Caco-2 (cell line): ENCODE results near the gene FUT8. TPM values are rescaled to one million over a fixed set of nuclear protein-coding genes. Genes with fewer than 3 reads are reported as not detected.

ENCODE experiments used
- BruUV-seq: library from RNA; stranded (reverse); fragments of 400-500 nt; replicated peaks from 2 replicates; lab custom pipeline; 2021; lab: Mats Ljungman, UMichigan
- CTCF ChIA-PET: fragments of 300-600 bp; sonication (Branson Sonifier 250); formaldehyde crosslinking; loops from one replicate; lab custom pipeline; 2022; ENCODE audit warnings: antibody characterized with exemption; lab: Charles Lee
- POLR2A ChIA-PET: fragments of 300-600 bp; sonication (Branson Sonifier 250); formaldehyde crosslinking; loops from one replicate; lab custom pipeline; 2022; ENCODE audit warnings: antibody characterized with exemption; lab: Charles Lee
- DNase-seq, 2 experiments: peaks; one replicate each; pipeline versions ENCODE4 v3.0.0 to v3.0.0-alpha.2; 2020 to 2022
- H3K27me3 ChIP-seq: replicated peaks from 2 replicates; pipeline ENCODE4 v1.6.0; 2011; ENCODE audit warnings: low read length; ENCODE audit not compliant: control insufficient read depth, insufficient read depth
- H3K36me3 ChIP-seq: 2 replicates; pipeline ENCODE4 v1.5.1; 2011; ENCODE audit warnings: low read length; ENCODE audit not compliant: control insufficient read depth, insufficient read depth
- H3K4me1 ChIP-seq: fragments of 250-450 bp; sonication (Bioruptor Pico); 2 replicates; pipeline ENCODE4 v1.5.1; 2020; ENCODE audit warnings: mild to moderate bottlenecking
- H3K4me3 ChIP-seq: 2 replicates; pipeline ENCODE4 v1.5.1; 2011; ENCODE audit warnings: low read depth, mild to moderate bottlenecking, control low read depth, low read length
- H3K9me3 ChIP-seq: fragments of 250-450 bp; sonication (Bioruptor Pico); 2 replicates; pipeline ENCODE4 v1.5.1; 2020; ENCODE audit warnings: mild to moderate bottlenecking, moderate library complexity
- H3K27ac Mint-ChIP-seq: one replicate; pipeline ENCODE4 v1.8.0; 2022; ENCODE audit warnings: mixed read lengths; ENCODE audit not compliant: unreplicated experiment
- H3K27me3 Mint-ChIP-seq: one replicate; pipeline ENCODE4 v1.8.0; 2022; ENCODE audit warnings: mixed read lengths; ENCODE audit not compliant: insufficient read depth, unreplicated experiment
- H3K36me3 Mint-ChIP-seq: one replicate; pipeline ENCODE4 v1.8.0; 2022; ENCODE audit warnings: mild to moderate bottlenecking, mixed read lengths; ENCODE audit not compliant: insufficient read depth, unreplicated experiment
- H3K4me1 Mint-ChIP-seq: one replicate; pipeline ENCODE4 v1.8.0; 2022; ENCODE audit warnings: low read depth, mixed read lengths; ENCODE audit not compliant: unreplicated experiment
- H3K4me3 Mint-ChIP-seq: one replicate; pipeline ENCODE4 v1.8.0; 2022; ENCODE audit warnings: mild to moderate bottlenecking, moderate library complexity, mixed read lengths; ENCODE audit not compliant: unreplicated experiment
- H3K9me3 Mint-ChIP-seq: one replicate; pipeline ENCODE4 v1.8.0; 2022; ENCODE audit warnings: mixed read lengths; ENCODE audit not compliant: unreplicated experiment
- intact Hi-C: fragments of 100-400 bp; cut with micrococcal nuclease; formaldehyde crosslinking; loops from one replicate; pipeline ENCODE4 v1.10.0; 2022; ENCODE audit not compliant: unreplicated experiment
- total RNA-seq: library from RNA; stranded (reverse); gene quantifications from 2 replicates; pipeline ENCODE4 v1.2.3, GENCODE V29; 2022
- TF ChIP-seq, protein P1 (sequence below), 2 experiments: fragments of 200-600 bp in 1 of 2; IDR thresholded peaks; 1 replicate in 1 of 2; 2 replicates in 1 of 2; pipeline versions ENCODE4 v1.5.1 to v1.8.0; 2011 to 2022; ENCODE audit warnings: antibody characterized with exemption in 1 of 2, control low read depth in 1 of 2, inconsistent platforms in 1 of 2, low read depth in 1 of 2, low read length in 1 of 2, mild to moderate bottlenecking in 1 of 2, moderate library complexity in 1 of 2; ENCODE audit not compliant: insufficient read depth in 1 of 2, severe bottlenecking in 1 of 2, unreplicated experiment in 1 of 2

FUT8 gene
- total RNA-seq, 1 experiment from 2014 or later = 67.1 TPM

DNA sequence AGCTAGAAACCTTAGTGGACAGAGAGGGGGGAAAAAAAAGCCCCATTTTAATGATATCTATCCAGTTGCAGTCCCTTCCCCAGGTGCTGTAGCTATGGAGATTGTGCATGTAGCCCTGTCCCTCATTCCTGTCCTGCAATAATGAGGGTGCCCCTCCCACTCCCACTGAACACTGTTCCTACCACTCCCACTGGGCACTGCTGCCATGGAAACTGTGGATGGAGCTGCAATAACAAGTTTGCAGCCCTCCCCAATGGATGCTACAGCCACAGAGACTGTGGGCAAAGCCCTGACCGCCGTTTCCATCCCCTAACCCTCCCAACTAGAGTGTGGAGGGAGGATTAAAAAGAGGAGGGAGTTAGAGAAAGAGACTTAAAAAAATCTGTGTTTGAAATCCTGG is 238.3 kb downstream of the FUT8 start:
- no peaks in the 10 kb centered on the region for H3K36me3 ChIP-seq
- Mint-ChIP-seq H3K4me1 (no peaks in the 10 kb centered on the region), H3K27me3 (no peaks in the 10 kb centered on the region), H3K9me3 (peaks cover 4% of the 10 kb centered on the region), H3K27ac (no peak overlapping the region), H3K4me3 (no peak overlapping the region), H3K36me3 (peaks cover 12% of the 10 kb centered on the region)
- DNase-seq = no peak
- CTCF ChIA-PET = no interaction called here
- H3K9me3 ChIP-seq = no peaks in the 10 kb centered on the region
- no peak overlapping the region for H3K4me3 ChIP-seq
- no peaks in the 10 kb centered on the region for H3K27me3 ChIP-seq
- BruUV-seq = no TSS peak
- POLR2A ChIA-PET = no interaction called here
- H3K4me1 ChIP-seq = no peaks in the 10 kb centered on the region
- TF ChIP-seq, protein P1, sequence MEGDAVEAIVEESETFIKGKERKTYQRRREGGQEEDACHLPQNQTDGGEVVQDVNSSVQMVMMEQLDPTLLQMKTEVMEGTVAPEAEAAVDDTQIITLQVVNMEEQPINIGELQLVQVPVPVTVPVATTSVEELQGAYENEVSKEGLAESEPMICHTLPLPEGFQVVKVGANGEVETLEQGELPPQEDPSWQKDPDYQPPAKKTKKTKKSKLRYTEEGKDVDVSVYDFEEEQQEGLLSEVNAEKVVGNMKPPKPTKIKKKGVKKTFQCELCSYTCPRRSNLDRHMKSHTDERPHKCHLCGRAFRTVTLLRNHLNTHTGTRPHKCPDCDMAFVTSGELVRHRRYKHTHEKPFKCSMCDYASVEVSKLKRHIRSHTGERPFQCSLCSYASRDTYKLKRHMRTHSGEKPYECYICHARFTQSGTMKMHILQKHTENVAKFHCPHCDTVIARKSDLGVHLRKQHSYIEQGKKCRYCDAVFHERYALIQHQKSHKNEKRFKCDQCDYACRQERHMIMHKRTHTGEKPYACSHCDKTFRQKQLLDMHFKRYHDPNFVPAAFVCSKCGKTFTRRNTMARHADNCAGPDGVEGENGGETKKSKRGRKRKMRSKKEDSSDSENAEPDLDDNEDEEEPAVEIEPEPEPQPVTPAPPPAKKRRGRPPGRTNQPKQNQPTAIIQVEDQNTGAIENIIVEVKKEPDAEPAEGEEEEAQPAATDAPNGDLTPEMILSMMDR (IDR thresholded peaks at IDR 0.05; ENCODE audit: insufficient read depth in 1 of 2, low read depth in 1 of 2, low read length in 1 of 2, severe bottlenecking in 1 of 2, unreplicated experiment in 1 of 2) = no peak
- intact Hi-C loops = no loop called here

DNA sequence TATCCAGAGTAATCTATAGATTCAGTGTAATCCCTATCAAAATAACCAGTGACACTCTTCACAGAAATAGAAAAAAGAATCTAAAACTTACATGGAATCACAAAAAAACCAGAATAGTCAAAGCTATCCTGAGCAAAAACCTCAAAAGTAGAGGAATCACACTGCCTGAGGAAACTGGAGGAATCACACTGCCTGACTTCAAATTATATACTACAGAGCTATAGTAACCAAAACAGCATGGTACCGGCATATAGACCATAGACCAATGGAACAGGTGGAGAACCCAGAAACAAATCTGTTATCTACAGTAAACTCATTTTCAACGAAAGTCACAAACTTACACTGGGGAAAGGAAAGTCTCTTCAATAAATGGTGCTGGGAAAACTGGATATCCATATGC is 244.0 kb downstream of the FUT8 start:
- POLR2A ChIA-PET = no interaction called here
- no peaks in the 10 kb centered on the region for H3K9me3 ChIP-seq
- no peak overlapping the region for H3K4me3 ChIP-seq
- H3K27ac Mint-ChIP-seq = no peak overlapping the region
- intact Hi-C loops = no loop called here
- no peaks in the 10 kb centered on the region for H3K4me1 ChIP-seq
- BruUV-seq = no TSS peak
- peaks cover 7% of the 10 kb centered on the region for H3K4me1 Mint-ChIP-seq
- CTCF ChIA-PET = no interaction called here
- no peak overlapping the region for H3K4me3 Mint-ChIP-seq
- DNase-seq = no peak
- H3K36me3 ChIP-seq = no peaks in the 10 kb centered on the region
- H3K27me3 ChIP-seq = no peaks in the 10 kb centered on the region
- TF ChIP-seq, protein P1 (IDR thresholded peaks at IDR 0.05; ENCODE audit: insufficient read depth in 1 of 2, low read depth in 1 of 2, low read length in 1 of 2, severe bottlenecking in 1 of 2, unreplicated experiment in 1 of 2) = no peak
- no peaks in the 10 kb centered on the region for H3K27me3 Mint-ChIP-seq
- peaks cover 12% of the 10 kb centered on the region for H3K36me3 Mint-ChIP-seq
- peaks cover 9% of the 10 kb centered on the region for H3K9me3 Mint-ChIP-seq

DNA sequence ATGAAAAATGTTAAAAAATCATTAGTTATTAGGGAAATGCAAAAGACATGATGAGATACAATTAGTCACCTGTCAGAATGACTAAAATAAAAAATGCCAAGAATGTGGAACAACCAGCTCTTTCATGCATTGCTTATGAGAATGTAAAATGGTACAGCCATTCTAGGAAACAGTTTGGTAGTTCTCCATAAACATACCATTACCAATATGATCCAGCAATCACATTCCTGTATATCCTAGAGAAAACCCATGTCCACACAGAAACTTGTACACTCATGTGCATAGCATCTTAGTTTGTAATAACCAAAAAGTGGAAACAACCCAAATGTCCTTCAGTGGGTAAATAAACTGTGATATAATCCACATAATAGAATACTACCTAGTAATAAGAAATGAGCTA is 245.7 kb downstream of the FUT8 start:
- no peak for DNase-seq
- H3K4me1 ChIP-seq = no peaks in the 10 kb centered on the region
- no peak overlapping the region for H3K4me3 ChIP-seq
- BruUV-seq = no TSS peak
- no peaks in the 10 kb centered on the region for H3K27me3 ChIP-seq
- Mint-ChIP-seq H3K27ac (no peak overlapping the region), H3K36me3 (peaks cover 12% of the 10 kb centered on the region), H3K4me3 (no peak overlapping the region), H3K27me3 (no peaks in the 10 kb centered on the region), H3K9me3 (peaks cover 9% of the 10 kb centered on the region), H3K4me1 (peaks cover 7% of the 10 kb centered on the region)
- TF ChIP-seq, protein P1 (IDR thresholded peaks at IDR 0.05; ENCODE audit: insufficient read depth in 1 of 2, low read depth in 1 of 2, low read length in 1 of 2, severe bottlenecking in 1 of 2, unreplicated experiment in 1 of 2) = no peak
- intact Hi-C loops = no loop called here
- ChIA-PET CTCF (no interaction called here), POLR2A (no interaction called here)
- H3K9me3 ChIP-seq = no peaks in the 10 kb centered on the region
- no peaks in the 10 kb centered on the region for H3K36me3 ChIP-seq
